ENCODE data around the gene GCNT1. TPM values are rescaled to one million over a fixed set of nuclear protein-coding genes. Genes with fewer than 3 reads are reported as not detected.

Gene GCNT1
- polyA plus RNA-seq, 1 of the 3 experiments (the other 2 are of a cell fraction): 0.76 TPM

GRCh38 chr9:76552751-76553455, 93.9 kb downstream of the GCNT1 start:
- ChIA-PET CTCF (no interaction called here), POLR2A (no interaction called here)
- no peak overlapping the region for H3K27ac ChIP-seq (ENCODE audit: low read depth in 2 of 2, low read length in 1 of 2)
- no peaks in the 10 kb centered on the region for H3K79me2 ChIP-seq (ENCODE audit: insufficient read depth)
- H3K4me1 ChIP-seq (ENCODE audit: control insufficient read depth in 1 of 2, insufficient read depth in 2 of 2, low read depth in 1 of 2, low read length in 1 of 2): no peaks in the 10 kb centered on the region
- no peak overlapping the region for H3K4me2 ChIP-seq
- TF ChIP-seq RCOR1 (IDR thresholded peaks at IDR 0.05; ENCODE audit: low read length): no peak
- no peak for TF ChIP-seq NFIC (IDR thresholded peaks at IDR 0.05; ENCODE audit: borderline replicate concordance)
- no peak for TF ChIP-seq GATA2 (CRISPR knock-in tag; IDR thresholded peaks at IDR 0.05)
- no peak for TF ChIP-seq RAD21 (IDR thresholded peaks at IDR 0.05; ENCODE audit: low read length)
- no peak for TF ChIP-seq EP300 (IDR thresholded peaks at IDR 0.05; ENCODE audit: borderline replicate concordance in 1 of 2, low read depth in 1 of 2, low read length in 1 of 2)
- no peak for TF ChIP-seq SMC3 (IDR thresholded peaks at IDR 0.05; ENCODE audit: low read depth, low read length)
- TF ChIP-seq NRF1 (IDR thresholded peaks at IDR 0.05; ENCODE audit: low read depth, low read length): no peak
- TF ChIP-seq REST (IDR thresholded peaks at IDR 0.05; ENCODE audit: low read depth, low read length): no peak
- no peaks in the 10 kb centered on the region for H4K20me1 ChIP-seq (ENCODE audit: insufficient read depth)
- DNase-seq: no peak
- H3K36me3 ChIP-seq (replicated peaks in 1 of 2; ENCODE audit: control insufficient read depth in 1 of 2, insufficient read depth in 2 of 2, low read length in 1 of 2): no peaks in the 10 kb centered on the region
- peaks cover 26% of the 10 kb centered on the region; the same call in 1 of the 2 replicates for H3K27me3 ChIP-seq (ENCODE audit: insufficient read depth)
- H3K9me2 ChIP-seq: no peaks in the 10 kb centered on the region
- no peaks in the 10 kb centered on the region for H3K9me3 ChIP-seq
- WGBS (ENCODE audit: low lambda C conversion rate): 38% methylated on average over 11 of the region's 11 CpGs
- H3F3A ChIP-seq (replicated peaks; ENCODE audit: insufficient read depth): peaks cover 3% of the 10 kb centered on the region
- H3K4me3 ChIP-seq (ENCODE audit: low read depth in 2 of 2, low read length in 1 of 2): no peak overlapping the region
- H2AFZ ChIP-seq (ENCODE audit: low read depth): no peak overlapping the region
- H3K9ac ChIP-seq: no peak overlapping the region

- TF ChIP-seq USF1 (IDR thresholded peaks at IDR 0.05; ENCODE audit: borderline replicate concordance, low read depth): no peak
- TF ChIP-seq MAX (IDR thresholded peaks at IDR 0.05; ENCODE audit: low read depth): no peak
- no peak for TF ChIP-seq TCF12 (IDR thresholded peaks at IDR 0.05)
- TF ChIP-seq MXI1 (IDR thresholded peaks at IDR 0.05; ENCODE audit: low read depth, low read length): no peak
- TF ChIP-seq JUND (IDR thresholded peaks at IDR 0.05): no peak
- TF ChIP-seq RXRA (IDR thresholded peaks at IDR 0.05; ENCODE audit: borderline replicate concordance, low read depth): no peak
- TF ChIP-seq POLR2AphosphoS5 (IDR thresholded peaks at IDR 0.05; ENCODE audit: low read depth, low read length): no peak
- TF ChIP-seq TAF1 (IDR thresholded peaks at IDR 0.05; ENCODE audit: borderline replicate concordance, low read depth, low read length): no peak
- TF ChIP-seq GATA2 (CRISPR knock-in tag; IDR thresholded peaks at IDR 0.05): no peak
- no peak for TF ChIP-seq NFIC (IDR thresholded peaks at IDR 0.05; ENCODE audit: borderline replicate concordance)
- no peak for TF ChIP-seq EZH2phosphoT487 (IDR thresholded peaks at IDR 0.05; ENCODE audit: borderline replicate concordance, low read depth)
- TF ChIP-seq IRF3 (IDR thresholded peaks at IDR 0.05; ENCODE audit: low read depth, low read length): no peak
- H3K4me1 ChIP-seq (ENCODE audit: control insufficient read depth in 1 of 2, insufficient read depth in 2 of 2, low read depth in 1 of 2, low read length in 1 of 2): no peaks in the 10 kb centered on the region
- H3F3A ChIP-seq (replicated peaks; ENCODE audit: insufficient read depth): no peaks in the 10 kb centered on the region
- H3K36me3 ChIP-seq (replicated peaks in 1 of 2; ENCODE audit: control insufficient read depth in 1 of 2, insufficient read depth in 2 of 2, low read length in 1 of 2): no peaks in the 10 kb centered on the region
- H4K20me1 ChIP-seq (ENCODE audit: insufficient read depth): no peaks in the 10 kb centered on the region
- H3K4me3 ChIP-seq (ENCODE audit: low read depth in 2 of 2, low read length in 1 of 2): no peak overlapping the region
- no peak for DNase-seq
- H3K9ac ChIP-seq: no peak overlapping the region
- H3K9me2 ChIP-seq: no peaks in the 10 kb centered on the region
- no peak overlapping the region for H3K27ac ChIP-seq (ENCODE audit: low read depth in 2 of 2, low read length in 1 of 2)
- ChIA-PET CTCF (no interaction called here), POLR2A (no interaction called here)
- H2AFZ ChIP-seq (ENCODE audit: low read depth): no peak overlapping the region
- H3K4me2 ChIP-seq: no peak overlapping the region
- H3K9me3 ChIP-seq: no peaks in the 10 kb centered on the region
- 0% methylated on average over 5 of the region's 5 CpGs for WGBS (ENCODE audit: low lambda C conversion rate)
- no peaks in the 10 kb centered on the region for H3K79me2 ChIP-seq (ENCODE audit: insufficient read depth)
- peaks cover 29% of the 10 kb centered on the region; the same call in 1 of the 2 replicates for H3K27me3 ChIP-seq (ENCODE audit: insufficient read depth)
Observed at GRCh38 chr9:76553680-76554079, 94.7 kb downstream of the GCNT1 start.

Data from SK-N-SH (cell line).